NB4 (cell line): ENCODE measurements around the gene SLC16A13.
"Not testable (repeated sequence)": the region's sequence is repeated elsewhere in the genome, so short reads cannot be mapped to it uniquely, and the experiment has no call there.

Source experiments
- DNase-seq: peaks from one replicate; pipeline ENCODE4 v3.0.0; 2010; ENCODE audit warnings: low read depth
- H3K4me3 ChIP-seq: one replicate; pipeline ENCODE4 v1.5.1; 2011; ENCODE audit warnings: mild to moderate bottlenecking, low read depth, low read length, moderate library complexity
- CTCF ChIP-seq: IDR thresholded peaks from one replicate; pipeline ENCODE4 v1.5.1; 2012; ENCODE audit warnings: low read depth, low read length
- MAX ChIP-seq: IDR thresholded peaks from 2 replicates; pipeline ENCODE4 v1.6.1; 2011; ENCODE audit warnings: low read depth, low read length
- MYC ChIP-seq: IDR thresholded peaks from 2 replicates; pipeline ENCODE4 v1.6.1; 2011; ENCODE audit warnings: low read depth, low read length
- POLR2A ChIP-seq: IDR thresholded peaks from 2 replicates; pipeline ENCODE4 v1.6.1; 2011; ENCODE audit warnings: mild to moderate bottlenecking; ENCODE audit not compliant: insufficient read length; ENCODE audit errors: extremely low read depth

Gene SLC16A13

GRCh38 chr17:7042501-7043181 is 6.8 kb downstream of the SLC16A13 start:
- DNase-seq, result no peak

GRCh38 chr17:7043182-7043496 is 7.3 kb downstream of the SLC16A13 start:
- DNase-seq, result no peak
- no peak overlapping the region for H3K4me3 ChIP-seq
- TF ChIP-seq MAX (no peak), POLR2A (no peak), CTCF (no peak), MYC (no peak)

More at GRCh38 chr17:7042501-7043181, 6.8 kb downstream of the SLC16A13 start:
- TF ChIP-seq POLR2A (no peak), MAX (no peak), MYC (no peak), CTCF (no peak)
- no peak overlapping the region for H3K4me3 ChIP-seq

GRCh38 chr17:7043497-7044198 is 7.8 kb downstream of the SLC16A13 start, which contains the start of gene SLC16A11:
Gene SLC16A11 (minus strand): TSS chr17:7044092. CDS start chr17:7043513, 579 bp downstream.
- H3K4me3 ChIP-seq, result no peak within 1 kb of the TSS
- TF ChIP-seq CTCF (no peak), MYC (no peak), MAX (no peak), POLR2A (no peak)
- peak; percentile 54 for DNase-seq

- H3K4me3 ChIP-seq, result no peak overlapping the region
Measured at GRCh38 chr17:7045492-7046126, 9.8 kb downstream of the SLC16A13 start.

GRCh38 chr17:7046127-7046724 is 10.4 kb downstream of the SLC16A13 start:
- DNase-seq, result no peak
- no peak overlapping the region for H3K4me3 ChIP-seq
- no peak for TF ChIP-seq CTCF
- no peak for TF ChIP-seq MAX
- TF ChIP-seq POLR2A, result no peak
- TF ChIP-seq MYC, result no peak

More at GRCh38 chr17:7045492-7046126, 9.8 kb downstream of the SLC16A13 start:
- no peak for TF ChIP-seq POLR2A
- peak; percentile 57 for TF ChIP-seq CTCF
- DNase-seq, result peak; percentile 76

- not testable (repeated sequence) for H3K4me3 ChIP-seq, DNase-seq
Measured at GRCh38 chr17:7046725-7047397, 11.0 kb downstream of the SLC16A13 start.
